Measurements from ENCODE around the gene SEMA3C. TPM values are rescaled to one million over a fixed set of nuclear protein-coding genes. Genes with fewer than 3 reads are reported as not detected.

Gene SEMA3C
- total and polyA plus RNA-seq, 7 donors: 8.4 to 298 (median 213) TPM

GRCh38 chr7:80749270-80749669, 169.6 kb downstream of the SEMA3C start:
- 50 to 79% methylated on average over 2 of the region's 2 CpGs for WGBS, 2 donors
- Histone ChIP-seq H3K27me3 (no peaks in the 10 kb centered on the region), H3K9me3 (no peaks in the 10 kb centered on the region), H3K36me3 (peaks cover 0 to 57% (median 3%) of the 10 kb centered on the region in 4 donors), H3K27ac (peak overlapping the region in 2 of 4 donors; percentile 5 to 10), H3K4me1 (peaks cover 0 to 5% (median 0%) of the 10 kb centered on the region in 4 donors), H3K4me3 (no peak overlapping the region)
- TF ChIP-seq CTCF (IDR thresholded peaks at IDR 0.05) (no peak), EP300 (IDR thresholded peaks at IDR 0.05) (no peak), POLR2A (IDR thresholded peaks at IDR 0.05) (no peak), POLR2AphosphoS5 (IDR thresholded peaks at IDR 0.05) (no peak)
- DNase-seq: no peak
- intact Hi-C loops (cut with DNase I): no loop called here

GRCh38 chr7:80748363-80749042, 170.3 kb downstream of the SEMA3C start:
- TF ChIP-seq POLR2A (IDR thresholded peaks at IDR 0.05): no peak
- TF ChIP-seq EP300 (IDR thresholded peaks at IDR 0.05): no peak
- no peak for TF ChIP-seq CTCF (IDR thresholded peaks at IDR 0.05)
- TF ChIP-seq POLR2AphosphoS5 (IDR thresholded peaks at IDR 0.05): no peak
- H3K4me3 ChIP-seq: no peak overlapping the region
- intact Hi-C loops (cut with DNase I): no loop called here
- H3K27ac ChIP-seq: peak overlapping the region in 2 of 4 donors; percentile 5 to 10
- H3K9me3 ChIP-seq: no peaks in the 10 kb centered on the region
- WGBS, 2 donors: 36 to 64% methylated on average over 8 of the region's 8 CpGs
- H3K27me3 ChIP-seq: no peaks in the 10 kb centered on the region
- peaks cover 0 to 62% (median 3%) of the 10 kb centered on the region in 4 donors for H3K36me3 ChIP-seq
- no peak for DNase-seq
- H3K4me1 ChIP-seq: peaks cover 0 to 3% (median 0%) of the 10 kb centered on the region in 4 donors

- TF ChIP-seq EP300 (IDR thresholded peaks at IDR 0.05): no peak
- no peak for TF ChIP-seq POLR2A (IDR thresholded peaks at IDR 0.05)
- TF ChIP-seq CTCF (IDR thresholded peaks at IDR 0.05): no peak
- TF ChIP-seq POLR2AphosphoS5 (IDR thresholded peaks at IDR 0.05): no peak
- no peak overlapping the region for H3K4me3 ChIP-seq
- WGBS, 2 donors: 71 to 75% methylated on average over 1 of the region's 1 CpG
- H3K36me3 ChIP-seq: peaks cover 0 to 18% (median 2%) of the 10 kb centered on the region in 4 donors
- H3K27me3 ChIP-seq: no peaks in the 10 kb centered on the region
- H3K4me1 ChIP-seq: peaks cover 0 to 18% (median 5%) of the 10 kb centered on the region in 4 donors
- no peaks in the 10 kb centered on the region for H3K9me3 ChIP-seq
- intact Hi-C loops (cut with DNase I): no loop called here
- no peak for DNase-seq
- H3K27ac ChIP-seq: no peak overlapping the region
Observed at GRCh38 chr7:80740778-80741545, 177.9 kb downstream of the SEMA3C start.

GRCh38 chr7:80736371-80737125, 182.3 kb downstream of the SEMA3C start:
- no peaks in the 10 kb centered on the region for H3K9me3 ChIP-seq
- H3K27ac ChIP-seq: no peak overlapping the region
- TF ChIP-seq CTCF (IDR thresholded peaks at IDR 0.05) (no peak), POLR2A (IDR thresholded peaks at IDR 0.05) (no peak)
- no peak for DNase-seq
- no peak overlapping the region for H3K4me3 ChIP-seq
- intact Hi-C loops (cut with DNase I): no loop called here
- H3K36me3 ChIP-seq: no peaks in the 10 kb centered on the region
- peaks cover 0 to 14% (median 5%) of the 10 kb centered on the region in 4 donors for H3K4me1 ChIP-seq
- no peaks in the 10 kb centered on the region for H3K27me3 ChIP-seq
- WGBS, 2 donors: 88 to 89% methylated on average over 4 of the region's 4 CpGs

All from sigmoid colon (tissue), 7 donors.